Right cardiac atrium (tissue), 5 donors: ENCODE measurements around the gene NTN1. TPM values are rescaled to one million over a fixed set of nuclear protein-coding genes. Genes with fewer than 3 reads are reported as not detected.

Source experiments
- ATAC-seq, 2 donors: fragments of 200-7000 bp; cut with Tn5 transposase; one replicate each; pipeline versions ENCODE4 v1.8.0 to v1.9.1; 2020; ENCODE audit warnings: moderate library complexity in 2 of 2, mild to moderate bottlenecking in 1 of 2
- DNase-seq, 3 donors: peaks; one replicate each; pipeline ENCODE4 v3.0.0-alpha.2; 2020
- H3K27ac ChIP-seq: one replicate; pipeline ENCODE4 v1.5.1; 2013; ENCODE audit warnings: mild to moderate bottlenecking, low read length, control low read depth, moderate library complexity
- H3K27me3 ChIP-seq: one replicate; pipeline ENCODE4 v1.6.1; 2013; ENCODE audit not compliant: control insufficient read depth, insufficient read depth
- H3K4me1 ChIP-seq: one replicate; pipeline ENCODE4 v1.6.1; 2013; ENCODE audit warnings: low read length; ENCODE audit not compliant: control insufficient read depth, insufficient read depth
- H3K4me3 ChIP-seq: one replicate; pipeline ENCODE4 v1.5.1; 2013; ENCODE audit warnings: low read length, control low read depth
- H3K9me3 ChIP-seq: one replicate; pipeline ENCODE4 v1.6.1; 2013; ENCODE audit warnings: low read length; ENCODE audit not compliant: control insufficient read depth
- WGBS: extraction: QIAGEN DNeasy Blood & Tissue Kit; methylation state at CpG from one replicate; pipeline ENCODE4 v1.1.7; 2013; 5-methylcytosine and 5-hydroxymethylcytosine counted together
- intact Hi-C, 4 donors: fragments of 100-400 bp; cut with DNase I; formaldehyde crosslinking; loops; one replicate each; pipeline versions ENCODE4 v1.11.0 to v1.14.0; 2022 to 2023
- polyA plus RNA-seq: library from polyadenylated mRNA; stranded (reverse); fragments of 200-250 nt; gene quantifications from one replicate; pipeline ENCODE4 v1.2.3, GENCODE V29; 2013
- total RNA-seq, 4 donors: library from RNA; stranded (reverse); fragmentation: NEBNext Ultra II Directional; extraction: Animal tissue kit (Norgen Biotek cat#: 25700); gene quantifications; one replicate each; pipeline ENCODE4 v1.2.1, GENCODE V29; 2021
- donor health status: healthy with polysubstance abuse.
- donor health status: DM: no; HTN: yes; CAD: no.
- donor health status: DM: no; HTN: no; CAD: no.
- donor health status: DM: no; HTN: yes; CAD: no; lungs with severe emphysema.
- donor health status: DM: yes; HTN: yes; CAD: no.

NTN1 gene
- total and polyA plus RNA-seq, 5 donors, result 90.5 to 265 (median 179) TPM

- Histone ChIP-seq H3K9me3 (no peaks in the 10 kb centered on the region), H3K27me3 (no peaks in the 10 kb centered on the region), H3K4me1 (no peaks in the 10 kb centered on the region), H3K27ac (no peak overlapping the region), H3K4me3 (no peak overlapping the region)
- 61% methylated on average over 21 of the region's 21 CpGs for WGBS
- ATAC-seq (peak; percentile 40 to 47), DNase-seq (peak in 2 of 3 donors; percentile 54 to 74)
- intact Hi-C loops, result no loop called here
Observed at GRCh38 chr17:9273428-9274391, 252.4 kb downstream of the NTN1 start.

GRCh38 chr17:9274973-9275372 lies 253.7 kb downstream of the NTN1 start:
- H3K27ac ChIP-seq, result no peak overlapping the region
- H3K27me3 ChIP-seq, result no peaks in the 10 kb centered on the region
- no peak overlapping the region for H3K4me3 ChIP-seq
- 97% methylated on average over 9 of the region's 9 CpGs for WGBS
- no peaks in the 10 kb centered on the region for H3K4me1 ChIP-seq
- intact Hi-C loops, result no loop called here
- ATAC-seq (no peak), DNase-seq (no peak)
- H3K9me3 ChIP-seq, result no peaks in the 10 kb centered on the region

- DNase-seq (no peak), ATAC-seq (no peak)
- 95% methylated on average over 8 of the region's 8 CpGs for WGBS
- Histone ChIP-seq H3K27me3 (no peaks in the 10 kb centered on the region), H3K9me3 (no peaks in the 10 kb centered on the region), H3K4me1 (no peaks in the 10 kb centered on the region), H3K27ac (no peak overlapping the region), H3K4me3 (no peak overlapping the region)
- intact Hi-C loops, result loop anchor here in 1 of 4 donors (10.0 kb wide), 1 partner anchor 285 kb away; no protein-coding TSS in a partner anchor
Observed at GRCh38 chr17:9279893-9280292, 258.6 kb downstream of the NTN1 start.

GRCh38 chr17:9283909-9284308 lies 262.6 kb downstream of the NTN1 start:
- Histone ChIP-seq H3K27me3 (no peaks in the 10 kb centered on the region), H3K4me1 (no peaks in the 10 kb centered on the region), H3K4me3 (no peak overlapping the region), H3K27ac (no peak overlapping the region), H3K9me3 (no peaks in the 10 kb centered on the region)
- intact Hi-C loops, result loop anchor here in 1 of 4 donors (10.0 kb wide), 1 partner anchor 289 kb away; no protein-coding TSS in a partner anchor
- ATAC-seq (no peak), DNase-seq (no peak)
- 80% methylated on average over 2 of the region's 2 CpGs for WGBS

- ATAC-seq, result peak; percentile 64 to 96
- H3K27me3 ChIP-seq, result no peaks in the 10 kb centered on the region
- WGBS, result 50% methylated on average over 4 of the region's 4 CpGs
- no peak overlapping the region for H3K4me3 ChIP-seq
- no peak overlapping the region for H3K27ac ChIP-seq
- H3K9me3 ChIP-seq, result no peaks in the 10 kb centered on the region
- H3K4me1 ChIP-seq, result no peaks in the 10 kb centered on the region
- DNase-seq, result peak; percentile 48 to 64 (median 58)
- intact Hi-C loops, result loop anchor here in 1 of 4 donors (10.0 kb wide), 1 partner anchor 290 kb away; no protein-coding TSS in a partner anchor
Observed at GRCh38 chr17:9284884-9285283, 263.6 kb downstream of the NTN1 start.

GRCh38 chr17:9285602-9286427 lies 264.5 kb downstream of the NTN1 start:
- Histone ChIP-seq H3K4me1 (no peaks in the 10 kb centered on the region), H3K9me3 (no peaks in the 10 kb centered on the region), H3K4me3 (no peak overlapping the region), H3K27ac (no peak overlapping the region), H3K27me3 (no peaks in the 10 kb centered on the region)
- intact Hi-C loops, result loop anchor here in 1 of 4 donors (10.0 kb wide), 1 partner anchor 291 kb away; no protein-coding TSS in a partner anchor
- WGBS, result 91% methylated on average over 14 of the region's 14 CpGs
- ATAC-seq (no peak), DNase-seq (no peak)

GRCh38 chr17:9286434-9286833 lies 265.1 kb downstream of the NTN1 start:
- intact Hi-C loops, result loop anchor here in 1 of 4 donors (10.0 kb wide), 1 partner anchor 292 kb away; no protein-coding TSS in a partner anchor
- no peaks in the 10 kb centered on the region for H3K27me3 ChIP-seq
- no peak overlapping the region for H3K27ac ChIP-seq
- no peak for DNase-seq
- WGBS, result 81% methylated on average over 7 of the region's 7 CpGs
- no peaks in the 10 kb centered on the region for H3K4me1 ChIP-seq
- no peak for ATAC-seq
- H3K4me3 ChIP-seq, result no peak overlapping the region
- no peaks in the 10 kb centered on the region for H3K9me3 ChIP-seq

- Histone ChIP-seq H3K4me1 (no peaks in the 10 kb centered on the region), H3K9me3 (no peaks in the 10 kb centered on the region), H3K27me3 (no peaks in the 10 kb centered on the region), H3K27ac (no peak overlapping the region), H3K4me3 (no peak overlapping the region)
- intact Hi-C loops, result loop anchor here in 1 of 4 donors (10.0 kb wide), 1 partner anchor 293 kb away; no protein-coding TSS in a partner anchor
- no peak for DNase-seq
- no peak for ATAC-seq
- WGBS, result 76% methylated on average over 2 of the region's 2 CpGs
Observed at GRCh38 chr17:9287306-9287705, 266.0 kb downstream of the NTN1 start.

- WGBS, result 94% methylated on average over 7 of the region's 7 CpGs
- peaks cover 3% of the 10 kb centered on the region for H3K4me1 ChIP-seq
- H3K27me3 ChIP-seq, result no peaks in the 10 kb centered on the region
- H3K9me3 ChIP-seq, result no peaks in the 10 kb centered on the region
- ATAC-seq, result no peak
- H3K27ac ChIP-seq, result no peak overlapping the region
- DNase-seq, result no peak
- H3K4me3 ChIP-seq, result no peak overlapping the region
- intact Hi-C loops, result loop anchor here in 2 of 4 donors (5.0 to 10.0 kb wide), 3 partner anchors 235 to 298 kb away; no protein-coding TSS in a partner anchor
Observed at GRCh38 chr17:9290226-9290613, 268.9 kb downstream of the NTN1 start.

- peak; percentile 54 to 80 (median 70) for DNase-seq
- no peak overlapping the region for H3K27ac ChIP-seq
- peaks cover 3% of the 10 kb centered on the region for H3K4me1 ChIP-seq
- no peaks in the 10 kb centered on the region for H3K27me3 ChIP-seq
- no peak overlapping the region for H3K4me3 ChIP-seq
- ATAC-seq, result peak; percentile 93
- intact Hi-C loops, result loop anchor here in 2 of 4 donors (5.0 to 10.0 kb wide), 3 partner anchors 233 to 300 kb away; no protein-coding TSS in a partner anchor
- 43% methylated on average over 8 of the region's 8 CpGs for WGBS
- H3K9me3 ChIP-seq, result no peaks in the 10 kb centered on the region
Observed at GRCh38 chr17:9291912-9292560, 270.7 kb downstream of the NTN1 start.
